Stimulated activated CD4-positive, alpha-beta T cell treated with anti-CD3 and anti-CD28 coated beads, Interleukin-4, amount 100 ng/mL, for 24 hours (primary cell): ENCODE measurements around the gene AJUBA.
"Not testable (repeated sequence)": the region's sequence is repeated elsewhere in the genome, so short reads cannot be mapped to it uniquely, and the experiment has no call there.

Source experiments
- DNase-seq: peaks from one replicate; pipeline ENCODE4 v3.0.0-alpha.2; 2020

Gene AJUBA

DNA sequence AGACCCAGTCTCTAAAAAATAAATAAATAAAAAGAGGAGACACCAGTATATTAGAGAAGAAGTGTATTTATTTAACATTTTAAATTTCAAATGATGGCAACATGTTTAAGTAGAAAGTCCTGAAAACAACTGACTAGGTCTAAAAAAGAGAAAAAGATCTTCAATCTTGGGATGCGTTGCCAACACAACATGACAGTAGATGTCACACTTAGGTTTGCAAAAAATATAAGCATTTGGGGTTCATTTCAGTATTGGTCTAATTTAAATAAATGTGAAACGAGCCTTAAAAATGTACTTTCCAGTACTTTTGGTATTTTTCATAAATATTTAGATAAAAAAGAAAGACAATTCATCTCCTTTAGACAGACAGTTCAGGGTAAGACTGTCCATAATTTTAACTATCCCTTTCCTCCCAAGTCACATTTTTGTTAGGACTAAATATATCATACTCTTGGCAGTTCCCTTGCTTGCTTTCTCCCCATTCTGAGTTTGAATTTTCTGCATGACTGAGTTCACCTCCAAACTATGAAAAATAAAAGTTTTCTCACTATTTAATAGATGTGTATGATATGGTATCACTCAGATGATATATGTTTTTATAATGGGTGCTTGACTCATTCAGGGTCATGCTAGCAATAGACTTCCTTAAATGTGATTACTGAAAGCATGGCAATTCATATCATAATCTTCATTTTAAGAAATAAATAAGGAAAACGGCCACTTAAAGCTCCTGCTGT, 23.3 kb upstream of the AJUBA start:
- DNase-seq, result no peak

DNA sequence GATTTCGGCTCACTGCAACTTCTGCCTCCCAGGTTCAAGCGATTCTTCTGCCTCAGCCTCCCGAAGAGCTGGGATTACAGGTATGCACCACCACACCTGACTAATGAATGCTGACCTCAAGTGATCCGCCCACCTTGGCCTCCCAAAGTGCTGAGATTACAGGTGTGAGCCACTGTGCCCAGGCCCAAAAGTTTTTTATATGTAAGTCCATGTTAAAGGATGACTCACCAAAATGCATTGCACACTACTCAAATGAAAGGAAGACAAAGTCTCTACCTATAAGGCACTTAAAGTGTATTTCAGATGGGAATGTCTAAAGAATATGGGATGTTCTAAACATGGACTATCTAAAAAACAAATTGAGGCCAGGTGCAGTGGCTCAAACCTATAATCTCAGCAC, 21.9 kb upstream of the AJUBA start:
- DNase-seq, result not testable (repeated sequence)

DNA sequence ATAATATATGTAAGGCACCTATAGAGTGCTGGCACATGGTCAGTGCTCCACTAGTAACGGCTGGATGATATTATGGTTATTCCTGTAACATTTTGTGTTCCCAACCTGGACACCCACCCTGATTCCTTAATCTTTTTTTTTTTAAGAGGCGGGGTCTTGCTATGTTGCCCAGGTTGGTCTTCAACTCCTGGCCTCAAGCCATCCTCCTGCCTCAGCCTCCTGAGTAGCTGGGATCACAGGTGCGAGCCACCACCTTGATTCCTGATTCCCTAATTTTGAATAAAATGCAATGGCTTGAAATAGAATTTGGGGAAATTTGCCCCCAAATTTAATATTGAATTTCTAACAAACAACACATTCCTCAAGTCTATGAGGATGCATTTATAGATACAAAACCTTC, 20.2 kb upstream of the AJUBA start:
- no peak for DNase-seq

GRCh38 chr14:23000860-23001259, 18.5 kb upstream of the AJUBA start:
- no peak for DNase-seq

DNA sequence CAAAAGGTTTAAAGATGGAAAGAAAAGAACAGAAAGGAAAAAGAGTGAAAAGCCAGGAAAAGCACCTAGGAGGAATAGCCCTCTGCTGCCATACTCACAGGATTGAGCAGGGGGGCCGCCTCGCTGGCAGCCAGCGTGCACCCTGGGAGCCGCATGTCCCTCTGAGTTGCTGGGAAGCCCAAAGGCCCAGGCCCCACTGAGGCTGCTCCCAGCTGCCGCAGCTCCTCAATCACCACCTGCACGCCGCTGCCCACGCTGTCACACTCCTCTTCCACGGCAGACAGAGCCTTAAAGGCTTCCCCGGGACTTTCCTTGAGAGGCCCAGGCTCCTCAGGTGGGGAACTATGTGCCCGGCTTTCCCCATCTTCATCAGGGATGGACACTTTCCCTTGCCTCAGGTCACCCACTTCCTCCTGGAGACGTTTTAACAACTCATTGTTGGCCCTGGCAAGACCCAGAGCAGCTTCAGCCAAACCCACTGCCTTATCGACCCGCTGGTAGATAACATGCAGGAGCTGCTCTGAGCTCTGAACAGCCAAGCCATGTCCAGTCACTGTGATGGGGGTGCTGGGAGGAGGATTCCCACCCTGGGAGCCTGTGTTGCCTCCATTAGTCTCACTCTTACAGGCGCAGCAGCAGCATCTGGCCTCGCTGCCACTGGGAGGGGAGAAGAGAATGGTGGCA, 16.1 kb upstream of the AJUBA start:
- no peak for DNase-seq

- no peak for DNase-seq
Measured at GRCh38 chr14:22997676-22998323, 15.4 kb upstream of the AJUBA start.

DNA sequence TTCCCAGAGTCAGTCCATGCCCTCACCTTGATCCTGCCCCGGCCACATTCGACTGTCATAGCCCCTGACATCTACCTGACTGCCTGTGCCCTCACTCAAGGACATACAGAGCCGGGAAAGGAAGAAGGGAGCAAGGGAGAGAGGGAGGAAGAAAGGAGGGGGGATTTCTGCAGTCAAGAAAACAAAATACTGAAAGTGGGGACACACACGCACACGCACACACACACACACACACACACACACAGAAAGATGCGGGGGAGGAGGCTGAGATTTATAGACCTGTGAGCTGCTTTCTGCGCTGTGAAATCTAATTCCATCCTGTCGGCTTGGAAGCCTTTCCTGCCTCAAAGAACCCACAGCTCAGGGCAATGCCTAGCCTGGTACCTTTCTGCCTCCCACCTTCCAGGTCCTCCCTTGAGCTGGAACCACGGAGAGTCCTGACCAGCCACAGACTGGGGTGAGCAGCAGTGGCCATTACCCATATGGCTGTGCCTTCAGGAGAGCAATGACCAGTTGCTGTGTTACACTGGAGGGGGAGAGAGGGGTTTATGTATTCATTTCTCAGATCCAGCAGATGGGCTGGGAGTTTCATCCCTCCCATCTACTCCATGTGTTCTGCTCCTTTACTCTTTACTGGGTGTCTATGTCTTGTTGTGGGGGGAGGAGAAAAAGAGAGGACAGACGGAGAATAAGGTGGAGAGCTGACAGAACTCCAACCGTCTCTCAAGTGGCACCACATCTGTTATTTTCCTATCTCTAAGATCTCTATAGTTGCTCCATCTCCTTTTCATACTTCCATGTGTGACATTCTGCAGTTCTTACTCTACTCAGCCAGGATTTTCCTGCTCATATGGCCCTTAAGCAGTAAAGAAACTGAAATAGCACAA, 14.7 kb upstream of the AJUBA start:
- DNase-seq, result no peak

DNA sequence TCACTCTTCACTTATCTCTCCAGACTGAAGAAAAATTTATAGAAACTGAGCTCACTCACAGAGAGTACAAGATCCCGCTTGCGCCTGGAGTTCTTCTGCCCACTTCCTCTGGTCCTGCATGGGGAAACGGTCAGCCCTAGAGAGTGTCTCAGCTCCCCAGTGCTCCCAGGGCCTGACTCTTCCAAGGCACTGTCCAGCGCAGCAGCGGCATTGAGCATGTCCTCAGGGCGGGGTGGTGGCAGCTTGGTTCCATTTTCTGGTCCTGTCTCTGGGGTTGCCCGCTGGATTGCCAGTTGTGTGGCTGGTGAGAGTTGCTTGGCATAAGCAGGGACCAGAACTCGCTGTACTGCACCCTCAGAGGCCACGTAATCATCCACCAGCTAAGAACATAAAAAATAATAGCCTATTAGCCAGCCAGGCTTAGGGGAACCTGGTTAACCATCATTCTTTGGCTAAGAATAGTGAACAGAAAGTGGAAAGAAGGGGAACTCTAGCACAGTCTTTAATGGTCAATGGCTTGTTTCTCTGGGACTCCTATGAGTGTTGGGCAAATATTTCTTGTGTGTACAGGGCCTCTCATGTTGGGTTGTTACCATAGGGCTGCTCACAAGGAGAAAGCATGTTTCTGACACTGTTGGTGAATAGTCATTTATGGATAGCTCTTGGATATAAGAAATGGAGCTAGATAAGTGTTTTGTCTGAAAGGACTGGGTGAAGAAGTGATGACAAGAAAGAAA, 13.7 kb upstream of the AJUBA start:
- no peak for DNase-seq

- peak; percentile 44 for DNase-seq
Measured at GRCh38 chr14:22994762-22995275, 12.5 kb upstream of the AJUBA start.

DNA sequence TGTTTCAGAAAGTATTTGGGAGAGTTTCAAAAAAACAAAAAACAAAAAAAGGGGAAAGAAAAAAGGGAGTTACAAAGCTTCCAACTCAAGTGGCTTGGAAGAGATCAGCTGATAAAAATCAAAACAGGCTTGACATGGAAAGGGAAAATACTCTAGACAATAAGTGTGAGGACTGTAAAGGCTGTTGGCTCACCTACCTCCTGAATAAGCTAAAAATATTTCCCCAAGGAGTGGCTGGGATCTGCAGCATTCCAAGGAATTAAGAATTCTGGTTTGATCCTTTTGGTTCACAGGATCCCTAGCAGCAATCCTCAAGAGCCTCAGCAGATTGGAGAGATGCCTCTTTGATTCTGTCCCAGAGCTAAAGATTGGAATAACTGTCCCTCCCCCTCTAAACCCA, 11.2 kb upstream of the AJUBA start:
- no peak for DNase-seq

- no peak for DNase-seq
Measured at GRCh38 chr14:22991852-22992251, 9.5 kb upstream of the AJUBA start.

DNA sequence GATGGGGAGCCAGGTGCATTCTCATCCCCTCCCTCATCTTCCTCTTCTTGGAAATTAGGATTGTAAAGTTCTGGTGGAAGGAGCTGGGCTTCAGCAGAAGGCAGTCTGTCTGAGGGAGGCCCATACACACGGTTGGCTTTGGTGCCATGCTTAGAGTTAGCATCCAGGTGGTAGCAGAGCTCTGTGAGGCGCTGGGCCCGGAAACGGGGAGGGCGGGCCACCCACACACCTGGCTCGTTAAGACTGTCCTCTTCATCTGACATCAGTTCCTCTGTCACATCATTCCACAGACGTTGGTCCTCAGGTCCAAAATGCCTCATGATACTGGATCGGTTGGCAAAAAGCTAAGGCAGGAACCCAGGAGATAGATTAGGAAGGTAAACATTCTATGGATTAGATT, 4.9 kb upstream of the AJUBA start:
- no peak for DNase-seq

DNA sequence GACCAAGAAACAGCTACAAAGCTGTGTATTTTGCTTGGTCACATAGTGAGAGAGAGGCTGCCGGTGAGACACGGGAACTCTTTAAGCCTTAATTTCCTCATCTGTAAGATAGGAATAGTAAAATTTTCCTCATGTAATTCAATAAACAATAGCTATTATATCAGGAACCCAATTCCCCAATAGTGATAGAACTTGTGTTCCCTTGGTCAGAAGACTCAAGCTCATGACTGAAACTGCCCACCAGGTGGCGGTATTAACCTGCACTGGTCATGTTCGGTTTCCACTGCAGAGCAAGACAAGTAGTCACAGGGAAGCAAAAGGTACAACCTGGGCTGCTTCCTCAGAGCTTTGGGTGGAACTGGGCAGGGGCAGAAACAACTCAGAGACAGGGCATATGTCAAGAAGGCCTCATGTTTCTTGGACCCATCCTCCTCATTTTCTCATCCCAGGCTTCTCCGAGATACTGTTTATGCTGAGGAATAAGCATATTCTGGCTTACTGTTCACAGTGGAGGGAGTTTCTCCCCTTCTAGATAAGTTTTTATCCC, 4.2 kb upstream of the AJUBA start:
- peak; percentile 93 for DNase-seq

DNA sequence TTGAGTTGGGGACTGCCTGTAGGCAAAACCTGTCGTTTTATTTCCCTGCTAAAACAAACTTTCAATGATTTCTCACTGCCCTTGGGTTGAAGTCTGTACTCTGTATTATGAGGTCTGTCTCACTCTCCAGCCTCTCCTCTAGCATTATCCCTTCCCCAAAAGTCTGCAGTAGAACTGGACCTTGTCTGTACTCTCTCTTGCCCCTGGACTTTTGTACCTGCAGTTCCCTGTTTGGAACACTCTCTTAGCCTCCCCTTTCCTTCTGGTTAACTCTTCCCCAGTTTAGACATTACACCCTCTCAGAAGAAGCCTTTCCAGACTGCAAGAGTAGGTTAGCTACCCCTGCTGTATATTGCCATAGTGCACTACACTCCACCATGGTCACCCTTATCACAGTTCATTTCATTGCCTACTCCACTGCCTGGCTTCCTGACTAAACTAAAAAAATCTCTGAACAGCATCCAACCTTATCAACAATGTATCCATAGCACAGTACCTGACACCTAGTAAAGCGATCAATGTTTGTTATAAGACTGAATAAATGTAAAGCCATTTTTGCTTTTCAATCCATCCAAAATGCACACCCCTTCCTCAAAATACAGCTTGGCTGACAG, 3.6 kb upstream of the AJUBA start:
- no peak for DNase-seq

GRCh38 chr14:22984959-22985658, 2.8 kb upstream of the AJUBA start:
- no peak for DNase-seq

GRCh38 chr14:22981876-22982476, 375 bp downstream of the AJUBA start:
- no peak for DNase-seq

- DNase-seq, result no peak
Measured at GRCh38 chr14:22981090-22981875, 1.1 kb downstream of the AJUBA start.

- DNase-seq, result no peak
Measured at GRCh38 chr14:22980672-22981089, 1.7 kb downstream of the AJUBA start.

GRCh38 chr14:22979748-22980392, 2.5 kb downstream of the AJUBA start:
- no peak for DNase-seq
